ENCODE results near the gene CLDN6. TPM values are rescaled to one million over a fixed set of nuclear protein-coding genes. Genes with fewer than 3 reads are reported as not detected.
A peak's percentile ranks its signal among the peaks of the same experiment; 100 is the strongest.

The CLDN6 gene
- total and polyA plus RNA-seq, 2 of the 13 experiments (the other 11 are each of a cell fraction or from before 2014, with no cell fraction given): 5.9 to 7.6 TPM

DNA sequence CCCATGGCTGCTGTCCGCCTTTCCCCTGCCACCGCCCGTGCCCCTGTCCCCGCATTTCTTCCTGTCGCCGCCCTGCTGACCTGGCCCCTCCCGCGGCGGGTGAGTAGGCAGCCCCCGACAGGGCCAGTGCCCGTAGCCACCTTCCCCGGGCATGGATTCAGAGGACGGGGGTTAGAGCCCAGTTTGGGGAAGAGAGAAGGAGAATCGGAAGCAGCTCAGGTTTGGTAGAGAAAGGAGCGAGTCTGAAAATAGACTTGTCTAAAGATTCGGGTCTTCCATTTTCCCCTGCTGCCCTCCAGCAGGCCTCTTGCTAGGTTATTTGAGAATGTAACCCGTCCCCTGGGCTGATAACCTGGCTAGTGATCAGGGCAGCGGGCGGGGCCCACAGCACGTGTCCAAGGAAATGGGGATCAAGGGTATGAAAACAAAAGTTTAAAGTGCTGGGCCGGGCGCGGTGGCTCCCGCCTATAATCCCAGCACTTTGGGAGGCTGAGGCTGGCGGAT is 13.2 kb downstream of the CLDN6 start (continued):
- TF ChIP-seq POLR2A (IDR thresholded peaks at IDR 0.05; ENCODE audit: insufficient read depth in 1 of 2, low read depth in 2 of 2, low read length in 2 of 2) (0 out of 4 replicates have a peak, but pooled peaks of 1 of the 2 experiments have one; percentile 25), HNF4A (CRISPR knock-in tag; IDR thresholded peaks at IDR 0.05) (peak; percentile 42; the same call in 1 of the 2 replicates), RARA (CRISPR knock-in tag; IDR thresholded peaks at IDR 0.05) (0 out of 2 replicates have a peak, but pooled peaks have one; percentile 8), NPAS2 (CRISPR knock-in tag; IDR thresholded peaks at IDR 0.05; ENCODE audit: borderline replicate concordance) (no peak), SOX6 (IDR thresholded peaks at IDR 0.05) (no peak), SOX6 (CRISPR knock-in tag; IDR thresholded peaks at IDR 0.05) (0 out of 2 replicates have a peak, but pooled peaks have one; percentile 39), TBX2 (CRISPR knock-in tag; IDR thresholded peaks at IDR 0.05; ENCODE audit: borderline replicate concordance) (0 out of 2 replicates have a peak, but pooled peaks have one; percentile 42), ZMYM2 (CRISPR knock-in tag; IDR thresholded peaks at IDR 0.05) (0 out of 2 replicates have a peak, but pooled peaks have one; percentile 3), LCORL (IDR thresholded peaks at IDR 0.05) (no peak), LCORL (CRISPR knock-in tag; IDR thresholded peaks at IDR 0.05) (no peak; the same call in 1 of the 2 replicates), ZNF792 (CRISPR knock-in tag; IDR thresholded peaks at IDR 0.05) (no peak), GATAD2A (CRISPR knock-in tag; IDR thresholded peaks at IDR 0.05) (peak; percentile 19; the same call in 1 of the 2 replicates), HDAC2 (CRISPR knock-in tag; IDR thresholded peaks at IDR 0.05) (peak; percentile 29; the same call in 1 of the 2 replicates), RFX5 (IDR thresholded peaks at IDR 0.05; ENCODE audit: low read depth, low read length) (no peak), BCL6 (CRISPR knock-in tag; IDR thresholded peaks at IDR 0.05) (0 out of 2 replicates have a peak, but pooled peaks have one; percentile 9), ZNF746 (CRISPR knock-in tag; IDR thresholded peaks at IDR 0.05) (peak; percentile 39; the same call in 1 of the 2 replicates), TCF7 (IDR thresholded peaks at IDR 0.05; ENCODE audit: low read depth) (no peak)
- TF ChIP-seq, protein P1, sequence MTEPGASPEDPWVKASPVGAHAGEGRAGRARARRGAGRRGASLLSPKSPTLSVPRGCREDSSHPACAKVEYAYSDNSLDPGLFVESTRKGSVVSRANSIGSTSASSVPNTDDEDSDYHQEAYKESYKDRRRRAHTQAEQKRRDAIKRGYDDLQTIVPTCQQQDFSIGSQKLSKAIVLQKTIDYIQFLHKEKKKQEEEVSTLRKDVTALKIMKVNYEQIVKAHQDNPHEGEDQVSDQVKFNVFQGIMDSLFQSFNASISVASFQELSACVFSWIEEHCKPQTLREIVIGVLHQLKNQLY (CRISPR knock-in tag; IDR thresholded peaks at IDR 0.05): no peak; the same call in 1 of the 2 replicates
- TF ChIP-seq, protein P2, sequence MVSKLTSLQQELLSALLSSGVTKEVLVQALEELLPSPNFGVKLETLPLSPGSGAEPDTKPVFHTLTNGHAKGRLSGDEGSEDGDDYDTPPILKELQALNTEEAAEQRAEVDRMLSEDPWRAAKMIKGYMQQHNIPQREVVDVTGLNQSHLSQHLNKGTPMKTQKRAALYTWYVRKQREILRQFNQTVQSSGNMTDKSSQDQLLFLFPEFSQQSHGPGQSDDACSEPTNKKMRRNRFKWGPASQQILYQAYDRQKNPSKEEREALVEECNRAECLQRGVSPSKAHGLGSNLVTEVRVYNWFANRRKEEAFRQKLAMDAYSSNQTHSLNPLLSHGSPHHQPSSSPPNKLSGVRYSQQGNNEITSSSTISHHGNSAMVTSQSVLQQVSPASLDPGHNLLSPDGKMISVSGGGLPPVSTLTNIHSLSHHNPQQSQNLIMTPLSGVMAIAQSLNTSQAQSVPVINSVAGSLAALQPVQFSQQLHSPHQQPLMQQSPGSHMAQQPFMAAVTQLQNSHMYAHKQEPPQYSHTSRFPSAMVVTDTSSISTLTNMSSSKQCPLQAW (CRISPR knock-in tag; IDR thresholded peaks at IDR 0.05): peak; percentile 47; the same call in 1 of the 2 replicates
- TF ChIP-seq, protein P3, sequence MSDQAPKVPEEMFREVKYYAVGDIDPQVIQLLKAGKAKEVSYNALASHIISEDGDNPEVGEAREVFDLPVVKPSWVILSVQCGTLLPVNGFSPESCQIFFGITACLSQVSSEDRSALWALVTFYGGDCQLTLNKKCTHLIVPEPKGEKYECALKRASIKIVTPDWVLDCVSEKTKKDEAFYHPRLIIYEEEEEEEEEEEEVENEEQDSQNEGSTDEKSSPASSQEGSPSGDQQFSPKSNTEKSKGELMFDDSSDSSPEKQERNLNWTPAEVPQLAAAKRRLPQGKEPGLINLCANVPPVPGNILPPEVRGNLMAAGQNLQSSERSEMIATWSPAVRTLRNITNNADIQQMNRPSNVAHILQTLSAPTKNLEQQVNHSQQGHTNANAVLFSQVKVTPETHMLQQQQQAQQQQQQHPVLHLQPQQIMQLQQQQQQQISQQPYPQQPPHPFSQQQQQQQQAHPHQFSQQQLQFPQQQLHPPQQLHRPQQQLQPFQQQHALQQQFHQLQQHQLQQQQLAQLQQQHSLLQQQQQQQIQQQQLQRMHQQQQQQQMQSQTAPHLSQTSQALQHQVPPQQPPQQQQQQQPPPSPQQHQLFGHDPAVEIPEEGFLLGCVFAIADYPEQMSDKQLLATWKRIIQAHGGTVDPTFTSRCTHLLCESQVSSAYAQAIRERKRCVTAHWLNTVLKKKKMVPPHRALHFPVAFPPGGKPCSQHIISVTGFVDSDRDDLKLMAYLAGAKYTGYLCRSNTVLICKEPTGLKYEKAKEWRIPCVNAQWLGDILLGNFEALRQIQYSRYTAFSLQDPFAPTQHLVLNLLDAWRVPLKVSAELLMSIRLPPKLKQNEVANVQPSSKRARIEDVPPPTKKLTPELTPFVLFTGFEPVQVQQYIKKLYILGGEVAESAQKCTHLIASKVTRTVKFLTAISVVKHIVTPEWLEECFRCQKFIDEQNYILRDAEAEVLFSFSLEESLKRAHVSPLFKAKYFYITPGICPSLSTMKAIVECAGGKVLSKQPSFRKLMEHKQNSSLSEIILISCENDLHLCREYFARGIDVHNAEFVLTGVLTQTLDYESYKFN (CRISPR knock-in tag; conservative IDR thresholded peaks at IDR 0.05): 0 out of 2 replicates have a peak, but pooled peaks have one; percentile 25
- TF ChIP-seq, protein P4, sequence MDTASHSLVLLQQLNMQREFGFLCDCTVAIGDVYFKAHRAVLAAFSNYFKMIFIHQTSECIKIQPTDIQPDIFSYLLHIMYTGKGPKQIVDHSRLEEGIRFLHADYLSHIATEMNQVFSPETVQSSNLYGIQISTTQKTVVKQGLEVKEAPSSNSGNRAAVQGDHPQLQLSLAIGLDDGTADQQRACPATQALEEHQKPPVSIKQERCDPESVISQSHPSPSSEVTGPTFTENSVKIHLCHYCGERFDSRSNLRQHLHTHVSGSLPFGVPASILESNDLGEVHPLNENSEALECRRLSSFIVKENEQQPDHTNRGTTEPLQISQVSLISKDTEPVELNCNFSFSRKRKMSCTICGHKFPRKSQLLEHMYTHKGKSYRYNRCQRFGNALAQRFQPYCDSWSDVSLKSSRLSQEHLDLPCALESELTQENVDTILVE (CRISPR knock-in tag; IDR thresholded peaks at IDR 0.05): peak; percentile 46; the same call in 1 of the 2 replicates
- TF ChIP-seq, protein P5, sequence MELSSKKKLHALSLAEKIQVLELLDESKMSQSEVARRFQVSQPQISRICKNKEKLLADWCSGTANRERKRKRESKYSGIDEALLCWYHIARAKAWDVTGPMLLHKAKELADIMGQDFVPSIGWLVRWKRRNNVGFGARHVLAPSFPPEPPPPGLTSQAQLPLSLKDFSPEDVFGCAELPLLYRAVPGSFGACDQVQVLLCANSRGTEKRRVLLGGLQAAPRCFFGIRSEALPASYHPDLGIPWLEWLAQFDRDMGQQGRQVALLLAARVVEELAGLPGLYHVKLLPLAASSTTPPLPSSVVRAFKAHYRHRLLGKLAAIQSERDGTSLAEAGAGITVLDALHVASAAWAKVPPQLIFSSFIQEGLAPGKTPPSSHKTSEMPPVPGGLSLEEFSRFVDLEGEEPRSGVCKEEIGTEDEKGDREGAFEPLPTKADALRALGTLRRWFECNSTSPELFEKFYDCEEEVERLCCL (CRISPR knock-in tag; IDR thresholded peaks at IDR 0.05; ENCODE audit: borderline replicate concordance): no peak
